Gastrocnemius medialis (tissue), 4 donors: Measurements from ENCODE around the gene DAPK1.

Source experiments
- CTCF ChIP-seq, 5 experiments: fragments of 450-650 bp in 3 of 5; fragments of 200-600 bp in 2 of 5; sonication (generic) in 2 of 5; IDR thresholded peaks in 4 of 5; conservative IDR thresholded peaks in 1 of 5; 1 replicate in 4 of 5; 2 replicates in 1 of 5; pipeline ENCODE4 v1.5.1; 2016 to 2019; ENCODE audit warnings: antibody characterized with exemption in 5 of 5, mild to moderate bottlenecking in 3 of 5, moderate library complexity in 3 of 5
- POLR2A ChIP-seq, 2 donors: fragments of 450-650 bp; IDR thresholded peaks; one replicate each; pipeline ENCODE4 v1.6.1; 2017; ENCODE audit warnings: antibody characterized with exemption in 2 of 2, mild to moderate bottlenecking in 2 of 2, moderate library complexity in 2 of 2

GRCh38 chr9:87732756-87733155, 235.1 kb downstream of the DAPK1 start:
- TF ChIP-seq CTCF (IDR thresholded peaks at IDR 0.05 in 4 of 5, conservative IDR thresholded peaks at IDR 0.05 in 1 of 5) (no peak), POLR2A (IDR thresholded peaks at IDR 0.05) (no peak)
